Vagina (tissue), 2 donors: ENCODE measurements around the gene TFPT.

ENCODE experiments used
- CTCF ChIP-seq, 3 experiments: fragments of 450-650 bp in 2 of 3; fragments of 200-600 bp in 1 of 3; sonication (generic) in 1 of 3; IDR thresholded peaks; one replicate each; pipeline ENCODE4 v1.5.1; 2017 to 2019; ENCODE audit warnings: antibody characterized with exemption in 3 of 3, mild to moderate bottlenecking in 2 of 3, moderate library complexity in 2 of 3
- POLR2A ChIP-seq, 2 donors: fragments of 450-650 bp; IDR thresholded peaks; one replicate each; pipeline ENCODE4 v1.6.1; 2017; ENCODE audit warnings: antibody characterized with exemption in 2 of 2, mild to moderate bottlenecking in 2 of 2, moderate library complexity in 2 of 2

- no peak for TF ChIP-seq CTCF (IDR thresholded peaks at IDR 0.05)
- TF ChIP-seq POLR2A (IDR thresholded peaks at IDR 0.05): no peak
Observed at GRCh38 chr19:54160854-54161253, 45.4 kb upstream of the TFPT start.
